ENCODE measurements around the gene GMDS. TPM values are rescaled to one million over a fixed set of nuclear protein-coding genes. Genes with fewer than 3 reads are reported as not detected.

Gene GMDS
- total RNA-seq, 1 experiment from 2014 or later: 27.6 TPM

DNA sequence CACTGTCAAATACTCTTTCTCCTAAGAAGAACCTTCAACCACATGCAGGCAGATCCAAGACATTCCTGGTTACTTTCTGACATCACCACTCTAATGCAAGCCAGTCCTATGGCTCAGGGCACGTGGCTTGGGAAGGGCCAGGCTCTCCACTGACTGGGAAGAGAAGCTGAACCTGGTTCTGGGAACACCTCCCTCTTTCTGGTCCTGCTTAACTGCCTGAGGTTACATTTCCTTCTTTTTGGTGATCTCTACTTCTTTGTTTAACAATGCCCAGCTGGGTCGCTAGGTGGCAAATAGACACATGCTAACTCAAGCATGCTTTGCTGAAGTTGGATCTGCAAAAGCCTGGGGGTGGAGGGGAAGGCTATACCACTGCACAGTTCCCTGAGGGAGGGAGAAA, 249.8 kb downstream of the GMDS start:
- no peak overlapping the region for H2BK15ac ChIP-seq (ENCODE audit: low read depth, low read length)
- no peaks in the 10 kb centered on the region for H3K23me2 ChIP-seq (ENCODE audit: insufficient read length, low read depth, low read length, poor library complexity, severe bottlenecking)
- H4K91ac ChIP-seq (ENCODE audit: insufficient read length, low read depth, low read length): no peak overlapping the region
- H2BK20ac ChIP-seq (ENCODE audit: low read depth, low read length, poor library complexity, severe bottlenecking): no peak overlapping the region
- no peaks in the 10 kb centered on the region for H3K79me1 ChIP-seq (ENCODE audit: insufficient read depth, low read depth, low read length, poor library complexity, severe bottlenecking)
- Mint-ChIP-seq H3K27me3 (ENCODE audit: low read depth) (no peaks in the 10 kb centered on the region), H3K9me3 (no peaks in the 10 kb centered on the region), H3K27ac (no peak overlapping the region; a peak in 1 of 7 replicates), H3K36me3 (ENCODE audit: insufficient read depth in 1 of 3, low read depth in 3 of 3) (no peaks in the 10 kb centered on the region; a peak in 1 of 7 replicates), H3K4me3 (no peak overlapping the region), H3K4me1 (peaks cover 0 to 3% of the 10 kb centered on the region in 2 experiments; a peak in 1 of 4 replicates)
- TF ChIP-seq, protein P1, sequence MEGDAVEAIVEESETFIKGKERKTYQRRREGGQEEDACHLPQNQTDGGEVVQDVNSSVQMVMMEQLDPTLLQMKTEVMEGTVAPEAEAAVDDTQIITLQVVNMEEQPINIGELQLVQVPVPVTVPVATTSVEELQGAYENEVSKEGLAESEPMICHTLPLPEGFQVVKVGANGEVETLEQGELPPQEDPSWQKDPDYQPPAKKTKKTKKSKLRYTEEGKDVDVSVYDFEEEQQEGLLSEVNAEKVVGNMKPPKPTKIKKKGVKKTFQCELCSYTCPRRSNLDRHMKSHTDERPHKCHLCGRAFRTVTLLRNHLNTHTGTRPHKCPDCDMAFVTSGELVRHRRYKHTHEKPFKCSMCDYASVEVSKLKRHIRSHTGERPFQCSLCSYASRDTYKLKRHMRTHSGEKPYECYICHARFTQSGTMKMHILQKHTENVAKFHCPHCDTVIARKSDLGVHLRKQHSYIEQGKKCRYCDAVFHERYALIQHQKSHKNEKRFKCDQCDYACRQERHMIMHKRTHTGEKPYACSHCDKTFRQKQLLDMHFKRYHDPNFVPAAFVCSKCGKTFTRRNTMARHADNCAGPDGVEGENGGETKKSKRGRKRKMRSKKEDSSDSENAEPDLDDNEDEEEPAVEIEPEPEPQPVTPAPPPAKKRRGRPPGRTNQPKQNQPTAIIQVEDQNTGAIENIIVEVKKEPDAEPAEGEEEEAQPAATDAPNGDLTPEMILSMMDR (conservative IDR thresholded peaks at IDR 0.05): no peak
- H2BK120ac ChIP-seq (ENCODE audit: low read depth, low read length, poor library complexity, severe bottlenecking): no peak overlapping the region
- no peaks in the 10 kb centered on the region for H3K9me3 ChIP-seq (ENCODE audit: control insufficient read depth, low read depth, low read length)
- H4K5ac ChIP-seq (ENCODE audit: insufficient read length, low read depth, low read length): no peak overlapping the region
- no peak overlapping the region for H3K4me2 ChIP-seq (ENCODE audit: insufficient read depth, insufficient read length, low read length)
- no peaks in the 10 kb centered on the region for H3K4me1 ChIP-seq (ENCODE audit: insufficient read depth, low read length)
- H3K79me2 ChIP-seq (ENCODE audit: insufficient read depth, low read length): no peaks in the 10 kb centered on the region
- no peak overlapping the region for H3K56ac ChIP-seq (ENCODE audit: insufficient read length, low read depth, low read length)
- H3K18ac ChIP-seq (ENCODE audit: insufficient read length, low read depth, low read length): no peak overlapping the region
- H3T11ph ChIP-seq (ENCODE audit: low read length): no peak overlapping the region
- H3K9ac ChIP-seq (ENCODE audit: extremely low read depth, insufficient read length, low read length): no peak overlapping the region
- no peak overlapping the region for H2BK12ac ChIP-seq (ENCODE audit: insufficient read length, low read depth, low read length)
- no peak overlapping the region for H3K14ac ChIP-seq (ENCODE audit: insufficient read depth, low read length)
- H3K27ac ChIP-seq (ENCODE audit: insufficient read length, low read depth, low read length): no peak overlapping the region
- no peak for DNase-seq
- H3K4ac ChIP-seq (ENCODE audit: low read depth, low read length): no peak overlapping the region
- no peaks in the 10 kb centered on the region for H4K20me1 ChIP-seq (ENCODE audit: control insufficient read depth, insufficient read depth, insufficient read length)
- no CpG with 5 or more reads among the region's 2 CpGs for WGBS (ENCODE audit: extremely low coverage, insufficient read length, low lambda C conversion rate)
- H3K23ac ChIP-seq (ENCODE audit: insufficient read length, low read depth, low read length): no peak overlapping the region
- no peak overlapping the region for H2AK5ac ChIP-seq (ENCODE audit: insufficient read length, low read length)
- no peaks in the 10 kb centered on the region for H3K27me3 ChIP-seq (ENCODE audit: insufficient read depth, low read length)
- H4K8ac ChIP-seq (replicated peaks; ENCODE audit: insufficient read length, low read depth, low read length): no peak overlapping the region
- no peak overlapping the region for H2AFZ ChIP-seq (ENCODE audit: low read length)
- H2BK5ac ChIP-seq (ENCODE audit: insufficient read length, low read length): no peak overlapping the region
